LNCaP clone FGC (cell line): ENCODE measurements around the gene CRISPLD2.

Experiments
- DNase-seq: peaks from one replicate; pipeline ENCODE4 v3.0.0-alpha.2; 2011; ENCODE audit warnings: low read depth
- H3K4me3 ChIP-seq: 2 replicates; pipeline ENCODE4 v1.5.1; 2011; ENCODE audit warnings: mild to moderate bottlenecking, low read depth, low read length, control low read depth
- TF ChIP-seq, protein P1 (sequence below): IDR thresholded peaks from 2 replicates; pipeline ENCODE4 v1.5.1; 2012; ENCODE audit warnings: mild to moderate bottlenecking; ENCODE audit not compliant: control insufficient read depth, insufficient read depth; ENCODE audit errors: extremely low read depth

The CRISPLD2 gene

DNA sequence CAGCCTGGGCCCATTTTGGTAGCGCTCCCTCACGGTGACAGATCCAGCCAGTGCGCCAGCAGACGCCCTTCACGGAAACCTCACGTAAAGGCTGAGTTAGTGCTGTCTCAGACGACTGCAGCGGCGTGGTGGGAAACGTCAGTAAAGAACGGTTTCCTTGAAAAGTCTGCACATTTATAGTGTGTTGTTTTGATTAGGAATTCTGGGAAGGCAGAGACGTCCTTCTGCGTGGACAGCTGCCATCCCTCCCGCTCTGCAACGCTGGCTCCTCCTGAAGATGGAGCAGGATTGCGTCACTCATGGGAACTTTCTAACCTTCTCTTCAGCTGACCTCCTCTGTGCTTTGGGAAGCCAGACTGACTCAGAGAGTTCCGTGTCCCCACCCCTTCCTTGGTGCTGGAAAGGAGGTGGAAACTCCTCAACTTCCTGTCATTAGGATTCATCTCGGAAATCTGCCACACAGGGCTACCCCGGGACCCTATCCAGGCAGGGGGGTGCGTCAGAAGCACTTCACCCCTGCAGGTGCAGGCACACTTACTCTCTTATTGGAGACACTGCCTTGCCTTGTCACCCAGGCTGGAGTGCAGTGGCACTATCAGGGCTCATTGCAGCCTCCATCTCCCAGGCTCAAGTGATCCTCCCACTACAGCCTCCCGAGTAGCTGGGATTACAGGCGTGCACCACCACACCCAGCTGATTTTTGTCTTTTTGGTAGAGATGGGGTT lies 24.3 kb upstream of the CRISPLD2 start:
- TF ChIP-seq, protein P1, sequence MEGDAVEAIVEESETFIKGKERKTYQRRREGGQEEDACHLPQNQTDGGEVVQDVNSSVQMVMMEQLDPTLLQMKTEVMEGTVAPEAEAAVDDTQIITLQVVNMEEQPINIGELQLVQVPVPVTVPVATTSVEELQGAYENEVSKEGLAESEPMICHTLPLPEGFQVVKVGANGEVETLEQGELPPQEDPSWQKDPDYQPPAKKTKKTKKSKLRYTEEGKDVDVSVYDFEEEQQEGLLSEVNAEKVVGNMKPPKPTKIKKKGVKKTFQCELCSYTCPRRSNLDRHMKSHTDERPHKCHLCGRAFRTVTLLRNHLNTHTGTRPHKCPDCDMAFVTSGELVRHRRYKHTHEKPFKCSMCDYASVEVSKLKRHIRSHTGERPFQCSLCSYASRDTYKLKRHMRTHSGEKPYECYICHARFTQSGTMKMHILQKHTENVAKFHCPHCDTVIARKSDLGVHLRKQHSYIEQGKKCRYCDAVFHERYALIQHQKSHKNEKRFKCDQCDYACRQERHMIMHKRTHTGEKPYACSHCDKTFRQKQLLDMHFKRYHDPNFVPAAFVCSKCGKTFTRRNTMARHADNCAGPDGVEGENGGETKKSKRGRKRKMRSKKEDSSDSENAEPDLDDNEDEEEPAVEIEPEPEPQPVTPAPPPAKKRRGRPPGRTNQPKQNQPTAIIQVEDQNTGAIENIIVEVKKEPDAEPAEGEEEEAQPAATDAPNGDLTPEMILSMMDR = no peak
- no peak overlapping the region for H3K4me3 ChIP-seq
- DNase-seq = no peak

DNA sequence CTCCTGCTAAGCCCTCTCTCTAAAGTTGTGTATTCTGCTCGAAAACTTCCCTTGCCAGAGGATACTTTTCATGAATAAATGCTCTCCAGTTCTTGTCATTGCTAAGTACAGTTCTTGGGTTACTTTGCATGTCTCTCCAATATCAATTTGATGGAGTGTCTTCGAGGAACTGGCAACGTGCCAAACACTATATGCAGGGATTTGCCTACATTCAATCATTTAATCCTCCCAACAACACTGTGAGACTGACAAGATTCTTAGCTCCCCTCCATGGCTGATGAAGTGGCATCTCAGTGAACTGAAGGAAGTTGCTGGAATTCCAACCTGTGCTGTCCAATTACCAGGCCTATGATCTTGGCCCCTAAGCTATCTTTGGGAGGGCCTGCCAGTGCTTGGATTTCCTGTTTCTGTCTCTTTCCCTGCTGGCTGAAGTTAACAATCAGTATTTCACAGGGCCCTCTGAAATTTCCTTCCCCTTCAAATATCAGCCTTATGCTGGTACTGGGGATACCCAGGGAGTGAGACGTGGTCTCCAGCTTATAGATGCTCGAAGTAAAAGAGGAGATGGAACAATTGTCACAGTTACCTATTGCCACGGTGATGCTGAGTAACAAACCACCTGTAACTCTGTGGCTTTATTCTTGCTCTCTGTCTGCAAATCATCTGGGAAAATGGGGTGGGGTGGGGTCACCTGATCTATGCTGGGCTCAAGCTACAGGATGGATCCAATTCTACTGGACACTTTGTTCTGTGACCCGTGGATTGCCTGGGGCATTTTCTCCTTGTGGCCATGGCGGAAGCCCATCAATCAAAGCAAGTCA lies 19.4 kb upstream of the CRISPLD2 start:
- no peak for DNase-seq
- no peak overlapping the region for H3K4me3 ChIP-seq
- TF ChIP-seq, protein P1 = no peak

DNA sequence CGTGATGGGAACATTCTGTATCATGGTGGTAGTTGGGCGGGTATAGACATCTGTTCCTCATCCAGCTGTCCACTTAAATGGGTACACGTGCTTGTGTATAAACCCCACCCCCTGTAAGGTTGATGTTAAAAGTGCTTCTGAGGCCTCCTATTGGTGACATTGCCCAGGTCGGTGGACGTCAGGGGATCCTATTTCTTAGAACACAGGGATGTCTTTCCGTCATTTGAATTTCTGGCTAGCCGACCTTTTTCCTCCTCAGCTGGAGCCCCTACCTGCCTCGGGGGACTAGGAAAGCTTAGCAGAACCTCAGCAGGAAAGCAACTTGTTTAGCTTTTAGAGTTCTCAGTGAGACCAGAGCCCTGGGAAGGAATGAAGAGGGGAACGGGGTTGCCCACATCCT lies 16.6 kb upstream of the CRISPLD2 start:
- no peak overlapping the region for H3K4me3 ChIP-seq
- no peak for DNase-seq
- TF ChIP-seq, protein P1 = no peak

DNA sequence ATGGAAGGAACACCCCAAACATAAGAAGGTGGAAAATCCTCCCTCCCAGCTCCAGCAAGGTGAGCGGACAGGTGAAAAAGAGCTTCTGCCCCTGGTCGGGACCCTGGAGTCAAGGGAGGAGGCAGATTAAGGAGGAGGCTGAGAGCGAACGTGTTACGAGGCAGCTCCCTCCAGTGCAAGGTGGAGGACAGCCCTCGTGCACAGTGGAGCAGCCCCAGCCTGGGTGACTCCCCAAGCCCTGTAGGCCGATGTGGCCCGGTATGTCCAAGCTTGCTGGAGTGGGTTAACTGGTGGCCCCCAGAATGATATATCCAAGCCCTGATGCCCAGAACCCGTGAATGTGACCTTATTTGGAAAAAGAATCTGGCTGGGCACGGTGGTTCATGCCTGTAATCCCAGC lies 15.5 kb upstream of the CRISPLD2 start:
- no peak for DNase-seq
- no peak overlapping the region for H3K4me3 ChIP-seq
- TF ChIP-seq, protein P1 = no peak

DNA sequence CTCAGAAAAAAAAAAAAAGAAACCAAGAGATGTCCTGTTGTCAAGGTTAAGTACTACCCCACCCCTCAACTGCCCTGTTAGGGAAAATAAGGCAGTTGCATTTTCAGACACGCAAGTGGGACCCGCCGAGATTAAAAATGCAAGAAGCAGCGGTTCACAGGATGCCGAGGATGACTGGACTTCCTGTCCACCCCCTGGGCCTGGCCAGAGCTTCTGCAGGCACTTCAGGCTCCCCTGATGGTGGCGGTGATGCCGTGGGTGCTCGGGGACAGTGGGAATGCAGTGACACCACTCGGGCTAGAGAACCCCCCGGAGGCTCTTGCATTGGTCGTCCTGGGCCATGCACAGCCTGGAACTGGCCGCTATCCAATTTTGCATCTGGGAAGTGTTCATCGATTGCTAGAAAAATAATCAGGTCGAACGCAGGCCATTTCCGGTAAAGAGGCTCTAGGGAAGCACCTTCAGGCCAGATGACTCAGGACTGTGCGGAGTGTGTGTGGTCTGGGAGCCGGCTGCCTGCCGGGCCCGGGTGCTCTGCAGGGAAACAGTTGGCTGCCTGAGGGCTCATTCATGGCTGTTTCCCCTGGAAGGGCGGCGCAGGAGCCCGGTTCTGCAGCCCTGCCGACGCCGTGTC lies 13.4 kb upstream of the CRISPLD2 start:
- H3K4me3 ChIP-seq = no peak overlapping the region
- no peak for DNase-seq
- TF ChIP-seq, protein P1 = no peak

DNA sequence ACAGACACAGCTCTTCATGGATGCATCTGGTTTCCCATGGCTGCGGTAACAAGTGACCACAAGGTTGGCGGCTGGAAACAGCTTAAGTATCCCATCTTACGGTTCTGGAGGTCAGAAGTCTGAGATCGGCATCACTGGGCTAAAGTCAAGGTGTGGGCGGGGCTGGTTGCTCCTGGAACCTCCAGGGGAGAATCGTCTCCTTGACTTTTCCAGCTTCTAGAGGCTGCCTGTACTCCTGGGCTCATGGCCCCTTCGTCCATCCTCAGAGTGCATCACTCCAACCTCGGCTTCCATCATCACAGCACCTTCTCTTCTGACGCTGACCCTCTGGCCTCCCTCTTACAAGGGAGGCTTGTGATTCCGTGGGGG lies 12.9 kb upstream of the CRISPLD2 start:
- TF ChIP-seq, protein P1 = no peak
- no peak overlapping the region for H3K4me3 ChIP-seq
- no peak for DNase-seq

DNA sequence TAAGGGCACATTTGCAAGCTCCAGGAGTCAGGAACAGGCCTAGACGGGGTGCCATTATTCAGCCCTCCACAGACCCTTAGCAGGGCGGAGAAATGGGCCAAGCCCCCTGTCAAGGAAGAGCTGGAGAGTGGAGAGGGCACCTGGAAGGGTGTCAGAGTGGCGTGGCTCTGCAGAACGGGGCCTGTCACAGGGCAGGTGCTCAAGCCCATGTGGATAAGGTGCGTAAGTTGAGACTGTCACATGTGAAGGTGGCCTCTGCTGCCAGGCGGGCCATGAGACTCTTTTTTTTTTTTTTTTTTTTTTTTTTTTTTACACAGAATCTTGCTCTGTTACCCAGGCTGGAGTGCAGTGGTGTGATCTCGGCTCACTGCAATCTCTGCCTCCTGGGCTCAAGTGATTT lies 12.0 kb upstream of the CRISPLD2 start:
- no peak overlapping the region for H3K4me3 ChIP-seq
- TF ChIP-seq, protein P1 = no peak
- no peak for DNase-seq
